Astrocyte (in vitro differentiated cells and primary cell): ENCODE results near the gene KRTAP4-1. TPM values are rescaled to one million over a fixed set of nuclear protein-coding genes. Genes with fewer than 3 reads are reported as not detected.

Experiments used
- DNase-seq: peaks from one replicate; pipeline ENCODE4 v3.0.0-alpha.2; 2010; ENCODE audit warnings: low read depth
- FAIRE-seq: peaks from 2 replicates; lab custom pipeline; 2011; peaks lifted over from hg19 to GRCh38; lab: Jason Lieb, UNC
- H2AFZ ChIP-seq: 2 replicates; pipeline ENCODE4 v1.6.0; 2012; ENCODE audit warnings: low read depth, low read length, inconsistent platforms
- H3K27ac ChIP-seq: 2 replicates; pipeline ENCODE4 v1.5.1; 2011; ENCODE audit warnings: low read depth, low read length, inconsistent platforms
- H3K27me3 ChIP-seq: 2 replicates; pipeline ENCODE4 v1.6.0; 2011; ENCODE audit warnings: low read length, inconsistent platforms; ENCODE audit not compliant: insufficient read depth
- H3K36me3 ChIP-seq: 2 replicates; pipeline ENCODE4 v1.5.1; 2011; ENCODE audit warnings: low read length, inconsistent platforms; ENCODE audit not compliant: insufficient read depth
- H3K4me1 ChIP-seq: 2 replicates; pipeline ENCODE4 v1.5.1; 2011; ENCODE audit warnings: low read length, inconsistent platforms; ENCODE audit not compliant: insufficient read depth
- H3K4me2 ChIP-seq: 2 replicates; pipeline ENCODE4 v1.6.0; 2012; ENCODE audit warnings: low read length, inconsistent platforms
- H3K4me3 ChIP-seq: 2 replicates; pipeline ENCODE4 v1.5.1; 2011; ENCODE audit warnings: low read depth, mild to moderate bottlenecking, low read length, inconsistent platforms; ENCODE audit not compliant: insufficient read depth
- H3K79me2 ChIP-seq: 2 replicates; pipeline ENCODE4 v1.6.0; 2012; ENCODE audit warnings: mild to moderate bottlenecking, low read length, inconsistent platforms; ENCODE audit not compliant: insufficient read depth
- H3K9ac ChIP-seq: 2 replicates; pipeline ENCODE4 v1.6.0; 2012; ENCODE audit warnings: mild to moderate bottlenecking, low read length, inconsistent platforms
- H3K9me3 ChIP-seq: 2 replicates; pipeline ENCODE4 v1.5.1; 2012; ENCODE audit warnings: low read depth, mild to moderate bottlenecking, low read length, inconsistent platforms; ENCODE audit not compliant: insufficient read depth
- H4K20me1 ChIP-seq: 2 replicates; pipeline ENCODE4 v1.6.0; 2012; ENCODE audit warnings: low read length, inconsistent platforms; ENCODE audit not compliant: insufficient read depth
- H3K27ac Mint-ChIP-seq: one replicate; pipeline ENCODE4 v1.8.0; 2021; ENCODE audit warnings: mild to moderate bottlenecking, mixed read lengths; ENCODE audit not compliant: unreplicated experiment
- H3K27me3 Mint-ChIP-seq: one replicate; pipeline ENCODE4 v1.8.0; 2021; ENCODE audit warnings: low read depth, mixed read lengths; ENCODE audit not compliant: unreplicated experiment
- H3K36me3 Mint-ChIP-seq: one replicate; pipeline ENCODE4 v1.8.0; 2021; ENCODE audit warnings: low read depth, mixed read lengths; ENCODE audit not compliant: unreplicated experiment
- H3K4me1 Mint-ChIP-seq: one replicate; pipeline ENCODE4 v1.8.0; 2021; ENCODE audit warnings: low read depth, mixed read lengths; ENCODE audit not compliant: unreplicated experiment
- H3K4me3 Mint-ChIP-seq: one replicate; pipeline ENCODE4 v1.8.0; 2021; ENCODE audit warnings: mild to moderate bottlenecking, moderate library complexity, mixed read lengths; ENCODE audit not compliant: unreplicated experiment
- H3K9me3 Mint-ChIP-seq: one replicate; pipeline ENCODE4 v1.8.0; 2021; ENCODE audit warnings: mild to moderate bottlenecking, mixed read lengths; ENCODE audit not compliant: unreplicated experiment
- EZH2 ChIP-seq: IDR thresholded peaks from 2 replicates; pipeline ENCODE4 v1.6.1; 2012; ENCODE audit warnings: mild to moderate bottlenecking, low read length, inconsistent platforms; ENCODE audit not compliant: insufficient read depth
- total RNA-seq: library from RNA; stranded (reverse); gene quantifications from 2 replicates; pipeline ENCODE4 v1.2.1, GENCODE V29; 2021
- TF ChIP-seq, protein P1 (sequence below): IDR thresholded peaks from 2 replicates; pipeline ENCODE4 v1.5.1; 2011; ENCODE audit warnings: low read depth, mild to moderate bottlenecking, inconsistent platforms, low read length, moderate library complexity; ENCODE audit not compliant: insufficient read depth

Gene KRTAP4-1
- total RNA-seq, 1 donor from 2014 or later = not detected

DNA sequence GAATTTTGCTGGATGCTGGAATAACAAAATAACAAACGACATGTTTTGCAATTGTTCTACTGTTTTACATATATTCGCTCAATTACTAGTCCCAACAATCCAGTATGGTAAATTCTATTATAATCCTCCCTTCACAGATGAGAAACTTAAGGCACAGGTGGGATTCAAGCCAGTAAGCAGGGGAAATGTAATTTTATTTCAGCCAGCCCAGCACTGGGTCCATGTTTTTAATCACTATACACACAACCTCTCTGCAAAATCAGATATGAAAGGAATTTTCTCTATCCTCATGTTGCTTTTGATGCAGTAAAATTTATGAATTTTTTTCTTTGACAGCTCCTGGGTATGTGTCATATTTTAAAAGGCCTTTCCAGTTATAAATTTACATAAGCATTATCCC, 39.5 kb downstream of the KRTAP4-1 start:
- Mint-ChIP-seq H3K27ac (no peak overlapping the region), H3K9me3 (peaks cover 7% of the 10 kb centered on the region), H3K4me3 (no peak overlapping the region), H3K36me3 (no peaks in the 10 kb centered on the region), H3K27me3 (peaks cover 3% of the 10 kb centered on the region), H3K4me1 (peaks cover 11% of the 10 kb centered on the region)
- no peak overlapping the region for H3K4me3 ChIP-seq
- TF ChIP-seq, protein P1, sequence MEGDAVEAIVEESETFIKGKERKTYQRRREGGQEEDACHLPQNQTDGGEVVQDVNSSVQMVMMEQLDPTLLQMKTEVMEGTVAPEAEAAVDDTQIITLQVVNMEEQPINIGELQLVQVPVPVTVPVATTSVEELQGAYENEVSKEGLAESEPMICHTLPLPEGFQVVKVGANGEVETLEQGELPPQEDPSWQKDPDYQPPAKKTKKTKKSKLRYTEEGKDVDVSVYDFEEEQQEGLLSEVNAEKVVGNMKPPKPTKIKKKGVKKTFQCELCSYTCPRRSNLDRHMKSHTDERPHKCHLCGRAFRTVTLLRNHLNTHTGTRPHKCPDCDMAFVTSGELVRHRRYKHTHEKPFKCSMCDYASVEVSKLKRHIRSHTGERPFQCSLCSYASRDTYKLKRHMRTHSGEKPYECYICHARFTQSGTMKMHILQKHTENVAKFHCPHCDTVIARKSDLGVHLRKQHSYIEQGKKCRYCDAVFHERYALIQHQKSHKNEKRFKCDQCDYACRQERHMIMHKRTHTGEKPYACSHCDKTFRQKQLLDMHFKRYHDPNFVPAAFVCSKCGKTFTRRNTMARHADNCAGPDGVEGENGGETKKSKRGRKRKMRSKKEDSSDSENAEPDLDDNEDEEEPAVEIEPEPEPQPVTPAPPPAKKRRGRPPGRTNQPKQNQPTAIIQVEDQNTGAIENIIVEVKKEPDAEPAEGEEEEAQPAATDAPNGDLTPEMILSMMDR = no peak
- H3K36me3 ChIP-seq = no peaks in the 10 kb centered on the region
- no peak overlapping the region for H3K9ac ChIP-seq
- DNase-seq = no peak
- peaks cover 1% of the 10 kb centered on the region for H3K9me3 ChIP-seq
- no peak overlapping the region for H3K4me2 ChIP-seq
- no peak overlapping the region for H2AFZ ChIP-seq
- H3K79me2 ChIP-seq = no peaks in the 10 kb centered on the region
- H3K27ac ChIP-seq = no peak overlapping the region
- H4K20me1 ChIP-seq = no peaks in the 10 kb centered on the region
- no peak for FAIRE-seq
- no peaks in the 10 kb centered on the region for H3K27me3 ChIP-seq
- no peaks in the 10 kb centered on the region for H3K4me1 ChIP-seq

DNA sequence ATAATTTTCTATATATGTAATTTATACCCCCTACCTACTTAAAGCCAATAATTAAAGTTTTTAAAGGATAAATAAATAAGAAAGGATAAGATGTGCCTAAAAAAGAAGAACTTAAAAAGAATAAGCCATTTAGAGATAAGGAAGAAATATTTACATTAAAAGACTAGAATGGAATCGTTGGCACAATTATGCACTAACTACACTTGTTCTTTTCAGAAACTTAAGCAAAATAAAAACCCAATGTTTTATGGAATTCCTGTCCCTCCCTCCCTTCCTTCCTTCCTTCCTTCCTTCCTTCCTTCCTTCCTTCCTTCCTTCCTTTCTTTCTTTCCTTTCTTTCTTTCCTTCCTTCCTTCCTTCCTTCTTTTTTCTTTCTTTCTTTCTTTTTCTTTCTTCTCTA, 39.9 kb downstream of the KRTAP4-1 start:
- H3K79me2 ChIP-seq = no peaks in the 10 kb centered on the region
- TF ChIP-seq, protein P1 = no peak
- TF ChIP-seq EZH2 = no peak
- no peak overlapping the region for H3K4me3 Mint-ChIP-seq
- DNase-seq (no peak), FAIRE-seq (no peak)
- no peaks in the 10 kb centered on the region for H3K4me1 ChIP-seq
- H3K27me3 ChIP-seq = no peaks in the 10 kb centered on the region
- H3K9me3 ChIP-seq = peaks cover 3% of the 10 kb centered on the region
- H3K9me3 Mint-ChIP-seq = peaks cover 7% of the 10 kb centered on the region
- H3K36me3 ChIP-seq = no peaks in the 10 kb centered on the region
- no peaks in the 10 kb centered on the region for H4K20me1 ChIP-seq
- no peak overlapping the region for H3K4me3 ChIP-seq
- H3K36me3 Mint-ChIP-seq = no peaks in the 10 kb centered on the region
- no peak overlapping the region for H3K27ac Mint-ChIP-seq
- no peak overlapping the region for H3K9ac ChIP-seq
- no peak overlapping the region for H2AFZ ChIP-seq
- peaks cover 3% of the 10 kb centered on the region for H3K27me3 Mint-ChIP-seq
- no peak overlapping the region for H3K4me2 ChIP-seq
- H3K27ac ChIP-seq = no peak overlapping the region
- peaks cover 11% of the 10 kb centered on the region for H3K4me1 Mint-ChIP-seq

GRCh38 chr17:41141361-41141760, 43.4 kb downstream of the KRTAP4-1 start:
- no peak for DNase-seq
- H3K4me3 Mint-ChIP-seq = no peak overlapping the region
- Histone ChIP-seq H3K4me2 (no peak overlapping the region), H3K4me1 (no peaks in the 10 kb centered on the region), H3K9ac (no peak overlapping the region), H3K27ac (peak overlapping the region; percentile 58), H3K9me3 (peaks cover 3% of the 10 kb centered on the region), H2AFZ (no peak overlapping the region), H3K4me3 (no peak overlapping the region), H4K20me1 (no peaks in the 10 kb centered on the region), H3K79me2 (no peaks in the 10 kb centered on the region), H3K27me3 (no peaks in the 10 kb centered on the region), H3K36me3 (no peaks in the 10 kb centered on the region)
- FAIRE-seq = no peak
- TF ChIP-seq, protein P1 = no peak
- TF ChIP-seq EZH2 = no peak
- H3K27ac Mint-ChIP-seq = peak overlapping the region; percentile 49
- no peaks in the 10 kb centered on the region for H3K36me3 Mint-ChIP-seq
- peaks cover 10% of the 10 kb centered on the region for H3K9me3 Mint-ChIP-seq
- H3K27me3 Mint-ChIP-seq = no peaks in the 10 kb centered on the region
- H3K4me1 Mint-ChIP-seq = peaks cover 14% of the 10 kb centered on the region
